ENCODE measurements around the gene MTCP1. TPM values are rescaled to one million over a fixed set of nuclear protein-coding genes. Genes with fewer than 3 reads are reported as not detected.
A peak's percentile ranks its signal among the peaks of the same experiment; 100 is the strongest.

MTCP1 gene
- total and polyA plus RNA-seq, 10 of the 15 experiments (the other 5 are each of a cell fraction or from before 2014, with no cell fraction given), result 16.6 to 74.0 (median 30.9) TPM

DNA sequence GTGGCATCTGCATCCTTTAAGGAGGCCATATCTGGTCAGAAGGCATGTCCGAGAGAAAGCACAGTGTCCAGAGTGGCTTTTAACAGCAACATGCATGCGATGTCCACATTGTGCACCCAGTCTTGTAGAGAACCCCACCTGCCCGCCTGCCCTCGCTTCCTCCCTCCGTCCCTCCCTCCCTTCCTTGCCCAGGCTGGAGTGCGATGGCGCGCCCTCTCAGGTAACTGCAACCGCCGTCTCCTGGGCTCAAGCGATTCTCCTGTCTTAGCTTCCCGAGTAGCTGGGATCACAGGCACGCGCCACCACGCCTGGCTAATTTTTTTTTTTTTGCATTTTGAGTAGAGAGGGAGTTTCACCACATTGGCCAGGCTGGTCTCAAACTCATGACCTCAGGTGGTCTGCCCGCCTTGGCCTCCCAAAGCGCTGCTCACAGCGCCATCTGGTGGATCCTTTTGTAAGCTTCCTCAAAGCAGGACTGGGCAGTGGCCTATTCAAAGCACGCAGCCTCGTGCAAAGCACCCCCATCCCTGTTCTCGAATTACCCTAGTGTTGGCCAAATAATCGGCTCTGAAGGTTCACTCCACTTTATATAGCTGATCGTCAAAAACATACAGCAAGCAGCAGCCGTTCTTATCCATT is 15.4 kb upstream of the MTCP1 start (continued):
- no peak for TF ChIP-seq BCLAF1 (IDR thresholded peaks at IDR 0.05)
- no peak for TF ChIP-seq MEF2A (IDR thresholded peaks at IDR 0.05; ENCODE audit: insufficient read depth, low read depth, low read length)
- TF ChIP-seq IRF4 (IDR thresholded peaks at IDR 0.05; ENCODE audit: low read depth, low read length), result no peak
- no peak for TF ChIP-seq SMAD1 (IDR thresholded peaks at IDR 0.05; ENCODE audit: low read depth, partially characterized antibody)

DNA sequence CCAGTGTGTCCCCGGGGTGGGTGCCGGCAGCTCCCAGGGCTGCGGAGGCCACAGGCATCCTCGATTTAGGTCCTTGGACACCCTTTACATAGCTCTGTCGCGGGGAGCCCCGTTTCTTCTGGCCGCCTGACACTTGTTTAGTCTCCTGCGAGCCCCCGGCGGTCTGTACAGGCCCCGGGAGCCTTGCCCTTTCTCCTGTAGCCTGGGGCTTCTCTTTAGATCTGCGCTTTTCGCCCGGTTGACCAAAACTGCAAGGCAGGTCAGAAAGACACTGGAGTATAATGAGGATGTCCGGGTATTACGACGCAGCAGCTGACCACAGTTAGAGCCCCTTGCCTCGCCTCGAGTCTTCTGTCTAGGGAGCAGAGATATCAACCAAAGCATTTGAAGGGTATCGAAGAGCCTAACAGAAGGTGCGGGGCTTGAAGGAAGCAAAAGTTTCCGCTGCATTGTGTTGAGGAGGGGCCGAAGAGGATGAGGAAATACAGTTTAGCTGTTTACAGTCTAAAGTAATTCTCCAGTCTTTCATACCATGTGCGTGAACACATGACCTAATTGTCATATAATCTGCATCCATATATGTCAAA is 851 bp upstream of the MTCP1 start:
- ChIA-PET CTCF (no interaction called here), POLR2A (interaction anchor here (0.7 kb wide), 1 partner anchor 45 kb away, joined by 3 read pairs; the partner anchor contains the start of gene FUNDC2), SMC1A (ENCODE audit: uncharacterized antibody, unreplicated experiment) (no interaction called here), RAD21 (ENCODE audit: unreplicated experiment) (no interaction called here)
- DNase-seq (ENCODE audit: low read depth, low spot score) (no peak), FAIRE-seq (no peak), ATAC-seq (peak; percentile 11)
- intact Hi-C loops (cut with micrococcal nuclease; ENCODE audit: unreplicated experiment) (loop anchor here (5.0 kb wide), 2 partner anchors 44 to 146 kb away; partner anchors contain the start of genes FUNDC2 and VBP1), in situ Hi-C loops (cut with MboI) (no loop called here)
- Histone ChIP-seq H3K4me1 (ENCODE audit: control insufficient read depth, insufficient read depth, low read length) (no peaks in the 10 kb centered on the region), H3K4me3 (peak overlapping the region; percentile 83), H3K27me3 (replicated peaks in 1 of 2; ENCODE audit: control insufficient read depth in 2 of 2, insufficient read depth in 2 of 2, low read length in 1 of 2) (no peaks in the 10 kb centered on the region), H3K9ac (ENCODE audit: control insufficient read depth, insufficient read depth, low read length) (peak overlapping the region; percentile 81), H2AFZ (ENCODE audit: control insufficient read depth, low read depth, low read length) (peak overlapping the region; percentile 73), H3K36me3 (ENCODE audit: control insufficient read depth in 2 of 2, insufficient read depth in 2 of 2, low read length in 1 of 2) (no peaks in the 10 kb centered on the region; a peak in 3 of 4 replicates), H3K9me3 (replicated peaks; ENCODE audit: control insufficient read depth, insufficient read depth, low read length) (no peaks in the 10 kb centered on the region), H4K20me1 (ENCODE audit: control insufficient read depth, insufficient read depth) (no peaks in the 10 kb centered on the region), H3K27ac (ENCODE audit: control insufficient read depth, insufficient read depth) (peak overlapping the region; percentile 73), H3K79me2 (ENCODE audit: control insufficient read depth, insufficient read depth, low read length) (peaks cover 54% of the 10 kb centered on the region), H3K4me2 (ENCODE audit: control insufficient read depth, insufficient read depth) (peak overlapping the region; percentile 67)
- WGBS (ENCODE audit: insufficient coverage, insufficient replicate concordance, low lambda C conversion rate, missing lambda C conversion rate), result 34% methylated on average over 25 of the region's 25 CpGs
- BruUV-seq (replicated peaks), result TSS peak; percentile 75
- no peak for TF ChIP-seq CREM (IDR thresholded peaks at IDR 0.05; ENCODE audit: low read depth)
- no peak for TF ChIP-seq NRF1 (conservative IDR thresholded peaks at IDR 0.05; ENCODE audit: low read depth, low read length)
- no peak for TF ChIP-seq TCF12 (IDR thresholded peaks at IDR 0.05; ENCODE audit: low read depth, low read length)
- TF ChIP-seq, protein P1, sequence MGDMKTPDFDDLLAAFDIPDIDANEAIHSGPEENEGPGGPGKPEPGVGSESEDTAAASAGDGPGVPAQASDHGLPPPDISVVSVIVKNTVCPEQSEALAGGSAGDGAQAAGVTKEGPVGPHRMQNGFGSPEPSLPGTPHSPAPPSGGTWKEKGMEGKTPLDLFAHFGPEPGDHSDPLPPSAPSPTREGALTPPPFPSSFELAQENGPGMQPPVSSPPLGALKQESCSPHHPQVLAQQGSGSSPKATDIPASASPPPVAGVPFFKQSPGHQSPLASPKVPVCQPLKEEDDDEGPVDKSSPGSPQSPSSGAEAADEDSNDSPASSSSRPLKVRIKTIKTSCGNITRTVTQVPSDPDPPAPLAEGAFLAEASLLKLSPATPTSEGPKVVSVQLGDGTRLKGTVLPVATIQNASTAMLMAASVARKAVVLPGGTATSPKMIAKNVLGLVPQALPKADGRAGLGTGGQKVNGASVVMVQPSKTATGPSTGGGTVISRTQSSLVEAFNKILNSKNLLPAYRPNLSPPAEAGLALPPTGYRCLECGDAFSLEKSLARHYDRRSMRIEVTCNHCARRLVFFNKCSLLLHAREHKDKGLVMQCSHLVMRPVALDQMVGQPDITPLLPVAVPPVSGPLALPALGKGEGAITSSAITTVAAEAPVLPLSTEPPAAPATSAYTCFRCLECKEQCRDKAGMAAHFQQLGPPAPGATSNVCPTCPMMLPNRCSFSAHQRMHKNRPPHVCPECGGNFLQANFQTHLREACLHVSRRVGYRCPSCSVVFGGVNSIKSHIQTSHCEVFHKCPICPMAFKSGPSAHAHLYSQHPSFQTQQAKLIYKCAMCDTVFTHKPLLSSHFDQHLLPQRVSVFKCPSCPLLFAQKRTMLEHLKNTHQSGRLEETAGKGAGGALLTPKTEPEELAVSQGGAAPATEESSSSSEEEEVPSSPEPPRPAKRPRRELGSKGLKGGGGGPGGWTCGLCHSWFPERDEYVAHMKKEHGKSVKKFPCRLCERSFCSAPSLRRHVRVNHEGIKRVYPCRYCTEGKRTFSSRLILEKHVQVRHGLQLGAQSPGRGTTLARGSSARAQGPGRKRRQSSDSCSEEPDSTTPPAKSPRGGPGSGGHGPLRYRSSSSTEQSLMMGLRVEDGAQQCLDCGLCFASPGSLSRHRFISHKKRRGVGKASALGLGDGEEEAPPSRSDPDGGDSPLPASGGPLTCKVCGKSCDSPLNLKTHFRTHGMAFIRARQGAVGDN (IDR thresholded peaks at IDR 0.05), result no peak
- TF ChIP-seq DPF2 (IDR thresholded peaks at IDR 0.05), result no peak
- TF ChIP-seq, protein P2, sequence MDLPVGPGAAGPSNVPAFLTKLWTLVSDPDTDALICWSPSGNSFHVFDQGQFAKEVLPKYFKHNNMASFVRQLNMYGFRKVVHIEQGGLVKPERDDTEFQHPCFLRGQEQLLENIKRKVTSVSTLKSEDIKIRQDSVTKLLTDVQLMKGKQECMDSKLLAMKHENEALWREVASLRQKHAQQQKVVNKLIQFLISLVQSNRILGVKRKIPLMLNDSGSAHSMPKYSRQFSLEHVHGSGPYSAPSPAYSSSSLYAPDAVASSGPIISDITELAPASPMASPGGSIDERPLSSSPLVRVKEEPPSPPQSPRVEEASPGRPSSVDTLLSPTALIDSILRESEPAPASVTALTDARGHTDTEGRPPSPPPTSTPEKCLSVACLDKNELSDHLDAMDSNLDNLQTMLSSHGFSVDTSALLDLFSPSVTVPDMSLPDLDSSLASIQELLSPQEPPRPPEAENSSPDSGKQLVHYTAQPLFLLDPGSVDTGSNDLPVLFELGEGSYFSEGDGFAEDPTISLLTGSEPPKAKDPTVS (IDR thresholded peaks at IDR 0.05; ENCODE audit: low read depth, low read length), result no peak
- no peak for TF ChIP-seq KAT2A (conservative IDR thresholded peaks at IDR 0.05; ENCODE audit: control insufficient read depth, low read depth, low read length)

Data from GM12878 (cell line).